HCT116 (cell line): ENCODE data around the gene PPP2R3A. TPM values are rescaled to one million over a fixed set of nuclear protein-coding genes. Genes with fewer than 3 reads are reported as not detected.

Source experiments
- ATAC-seq: fragments of 200-7000 bp; cut with Tn5 transposase; 2 replicates; pipeline ENCODE4 v1.9.1; 2020; ENCODE audit warnings: mild to moderate bottlenecking, moderate library complexity
- BruUV-seq: library from RNA; stranded (reverse); fragments of 400-500 nt; replicated peaks from 2 replicates; lab custom pipeline; 2021; lab: Mats Ljungman, UMichigan
- CTCF ChIA-PET: fragments of 300-600 bp; sonication (Branson Sonifier 250); formaldehyde crosslinking; loops from one replicate; lab custom pipeline; 2021; ENCODE audit warnings: antibody characterized with exemption; lab: Charles Lee
- POLR2A ChIA-PET: fragments of 300-600, 350-600 bp; sonication (Branson Sonifier 250); formaldehyde crosslinking; loops from one replicate; lab custom pipeline; 2021; ENCODE audit warnings: antibody characterized with exemption; lab: Charles Lee
- RAD21 ChIA-PET, 2 experiments: fragments of 300-600 bp; sonication (Branson Sonifier 250); formaldehyde crosslinking; loops; one replicate each; lab custom pipeline; 2023; ENCODE audit warnings: low total read pairs in 2 of 2; ENCODE audit not compliant: uncharacterized antibody in 2 of 2, unreplicated experiment in 2 of 2, low non-redundant PET in 1 of 2; lab: Charles Lee
- DNase-seq: peaks from one replicate; pipeline ENCODE4 v3.0.0-alpha.2; 2010; ENCODE audit warnings: low read depth, low spot score
- H2AFZ ChIP-seq: fragments of 200-600 bp; shearing (Covaris generic), sonication (generic); 2 replicates; pipeline ENCODE4 v1.6.1; 2017; ENCODE audit warnings: low read depth, mixed run types, mixed read lengths, antibody characterized with exemption, low read length; ENCODE audit not compliant: poor library complexity, severe bottlenecking
- H3K27ac ChIP-seq: 2 replicates; pipeline ENCODE4 v1.5.1; 2012; ENCODE audit warnings: low read depth, low read length
- H3K27me3 ChIP-seq: fragments of 200-600 bp; sonication (generic); 2 replicates; pipeline ENCODE4 v1.6.1; 2016; ENCODE audit warnings: mixed run types, low read length, mixed read lengths; ENCODE audit not compliant: insufficient read depth
- H3K36me3 ChIP-seq, 2 experiments: fragments of 200-500 bp in 1 of 2; fragments of 200-600 bp in 1 of 2; sonication (Bioruptor generic) in 1 of 2; sonication (generic) in 1 of 2; 2 replicates each; pipeline versions ENCODE4 v1.5.1 to v1.6.1; 2014 to 2016; ENCODE audit warnings: low read length in 2 of 2, inconsistent platforms in 1 of 2, mixed read lengths in 1 of 2, mixed run types in 1 of 2; ENCODE audit not compliant: insufficient read depth in 2 of 2, control insufficient read depth in 1 of 2
- H3K4me1 ChIP-seq, 2 experiments: fragments of 200-600 bp in 1 of 2; sonication (generic) in 1 of 2; 2 replicates each; pipeline versions ENCODE4 v1.5.1 to v1.6.1; 2012 to 2017; ENCODE audit warnings: low read length in 2 of 2, inconsistent platforms in 1 of 2, mild to moderate bottlenecking in 1 of 2, mixed read lengths in 1 of 2, mixed run types in 1 of 2, moderate library complexity in 1 of 2; ENCODE audit not compliant: insufficient read depth in 2 of 2, control insufficient read depth in 1 of 2
- H3K4me2 ChIP-seq: fragments of 200-600 bp; sonication (generic); 2 replicates; pipeline ENCODE4 v1.6.1; 2017; ENCODE audit warnings: mixed run types, low read length, mixed read lengths
- H3K4me3 ChIP-seq, 2 experiments: fragments of 200-600 bp in 1 of 2; sonication (generic) in 1 of 2; replicated peaks in 1 of 2; 2 replicates each; pipeline ENCODE4 v1.5.1; 2011 to 2016; ENCODE audit warnings: low read length in 2 of 2, control low read depth in 1 of 2, low read depth in 1 of 2, mild to moderate bottlenecking in 1 of 2, mixed read lengths in 1 of 2, mixed run types in 1 of 2
- H3K79me2 ChIP-seq: fragments of 200-600 bp; sonication (generic); 2 replicates; pipeline ENCODE4 v1.6.1; 2017; ENCODE audit warnings: mild to moderate bottlenecking, mixed run types, low read length, moderate library complexity, mixed read lengths; ENCODE audit not compliant: insufficient read depth
- H3K9ac ChIP-seq: fragments of 200-600 bp; sonication (generic); 2 replicates; pipeline ENCODE4 v1.6.1; 2016; ENCODE audit warnings: low read length, mixed read lengths
- H3K9me2 ChIP-seq: fragments of 200-600 bp; sonication (generic), shearing (Covaris generic); 2 replicates; pipeline ENCODE4 v1.6.1; 2017; ENCODE audit warnings: mixed run types, mild to moderate bottlenecking, moderate library complexity; ENCODE audit not compliant: insufficient read depth
- H3K9me3 ChIP-seq, 2 experiments: fragments of 200-500 bp in 1 of 2; fragments of 200-600 bp in 1 of 2; sonication (Bioruptor generic) in 1 of 2; sonication (generic) in 1 of 2; 2 replicates each; pipeline ENCODE4 v1.6.1; 2014 to 2017; ENCODE audit warnings: low read length in 2 of 2, mixed read lengths in 2 of 2, inconsistent platforms in 1 of 2, low read depth in 1 of 2, mild to moderate bottlenecking in 1 of 2, mixed run types in 1 of 2, moderate library complexity in 1 of 2; ENCODE audit not compliant: control insufficient read depth in 1 of 2, insufficient read depth in 1 of 2
- H4K20me1 ChIP-seq: fragments of 200-600 bp; sonication (generic), shearing (Covaris generic); 2 replicates; pipeline ENCODE4 v1.6.1; 2017; ENCODE audit warnings: mixed run types, mild to moderate bottlenecking, moderate library complexity; ENCODE audit not compliant: insufficient read depth
- CBX3 ChIP-seq: IDR thresholded peaks from 2 replicates; pipeline ENCODE4 v1.6.1; 2012; ENCODE audit warnings: low read depth
- CEBPB ChIP-seq: IDR thresholded peaks from 2 replicates; pipeline ENCODE4 v1.6.1; 2012; ENCODE audit warnings: low read depth
- EGR1 ChIP-seq: IDR thresholded peaks from 2 replicates; pipeline ENCODE4 v1.6.1; 2012; ENCODE audit warnings: low read depth
- ELF1 ChIP-seq: IDR thresholded peaks from 2 replicates; pipeline ENCODE4 v1.6.1; 2012; ENCODE audit warnings: low read depth, borderline replicate concordance
- EZH2phosphoT487 ChIP-seq: fragments of 200-600 bp; IDR thresholded peaks from 2 replicates; pipeline ENCODE4 v1.6.1; 2018; ENCODE audit warnings: antibody characterized with exemption, borderline replicate concordance
- JUND ChIP-seq: IDR thresholded peaks from 2 replicates; pipeline ENCODE4 v1.6.1; 2012
- TCF7L2 ChIP-seq: IDR thresholded peaks from 2 replicates; pipeline ENCODE4 v1.7.0; 2011; ENCODE audit warnings: borderline replicate concordance, inconsistent platforms; ENCODE audit not compliant: insufficient read depth, insufficient read length; ENCODE audit errors: extremely low read depth
- ZNF274 ChIP-seq: fragments of 200-500 bp; sonication (Bioruptor generic); IDR thresholded peaks from 2 replicates; pipeline ENCODE4 v1.6.1; 2014; ENCODE audit warnings: mild to moderate bottlenecking, low read depth, low read length, inconsistent platforms
- intact Hi-C: fragments of 100-400 bp; cut with micrococcal nuclease; formaldehyde crosslinking; loops from 2 replicates; pipeline ENCODE4 v1.10.0; 2022
- total RNA-seq: library from RNA; stranded (reverse); gene quantifications from one replicate; pipeline ENCODE4 v1.2.1, GENCODE V29; 2021; ENCODE audit not compliant: unreplicated experiment
- TF ChIP-seq, protein P1 (sequence below), 3 experiments: fragments of 200-600 bp in 1 of 3; sonication (generic) in 1 of 3; IDR thresholded peaks in 2 of 3; conservative IDR thresholded peaks in 1 of 3; 2 replicates each; pipeline ENCODE4 v1.5.1; 2012 to 2017; ENCODE audit warnings: low read depth in 2 of 3, low read length in 2 of 3, antibody characterized with exemption in 1 of 3, borderline replicate concordance in 1 of 3, control low read depth in 1 of 3, mild to moderate bottlenecking in 1 of 3, mixed read lengths in 1 of 3, mixed run types in 1 of 3, moderate library complexity in 1 of 3; ENCODE audit not compliant: insufficient read depth in 1 of 3

PPP2R3A gene
- total RNA-seq, 1 experiment from 2014 or later = 6.1 TPM

DNA sequence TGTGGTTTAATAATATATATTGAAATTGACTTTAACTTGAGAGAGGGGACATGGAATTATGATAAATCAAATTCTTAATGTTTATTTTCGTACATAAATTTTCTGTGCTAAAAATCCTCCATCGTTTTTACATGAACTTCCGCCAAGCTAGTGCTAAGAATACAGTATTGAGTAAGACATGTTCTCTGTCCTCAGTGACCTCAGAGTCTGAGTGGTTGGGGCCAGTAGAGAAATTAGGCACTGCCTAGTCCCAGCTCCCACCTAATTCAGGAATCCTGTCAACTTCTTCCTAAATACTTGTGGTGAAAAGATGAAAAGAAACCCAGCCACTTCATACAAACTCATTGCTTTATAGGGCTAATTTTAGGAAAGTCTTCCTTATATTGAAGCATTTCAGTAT lies 110.3 kb downstream of the PPP2R3A start:
- ATAC-seq (no peak), DNase-seq (no peak)
- Histone ChIP-seq H3K27ac (no peak overlapping the region), H3K79me2 (no peaks in the 10 kb centered on the region), H3K36me3 (no peaks in the 10 kb centered on the region), H2AFZ (no peak overlapping the region), H3K4me3 (no peak overlapping the region), H3K9me3 (no peaks in the 10 kb centered on the region)
- no TSS peak for BruUV-seq
- POLR2A ChIA-PET = no interaction called here
- intact Hi-C loops = loop anchor here (1.0 to 10.0 kb wide), 8 partner anchors 231 to 1899 kb away; partner anchors contain the start of gene STAG1
- RAD21 ChIA-PET = interaction anchor here in 1 of 2 experiments (1.2 to 1.6 kb wide), 2 partner anchors 677 to 938 kb away, joined by 4 to 5 read pairs; partner anchors contain the start of gene STAG1
- CTCF ChIA-PET = interaction anchor here (1.0 to 4.2 kb wide), 4 partner anchors 321 to 959 kb away, joined by 3 to 40 read pairs (median 12); partner anchors contain the start of gene STAG1
- TF ChIP-seq ELF1 = no peak
- no peak for TF ChIP-seq CEBPB
- TF ChIP-seq TCF7L2 = no peak
- no peak for TF ChIP-seq JUND
- no peak for TF ChIP-seq EGR1
- no peak for TF ChIP-seq EZH2phosphoT487
- no peak for TF ChIP-seq CBX3
- TF ChIP-seq, protein P1, sequence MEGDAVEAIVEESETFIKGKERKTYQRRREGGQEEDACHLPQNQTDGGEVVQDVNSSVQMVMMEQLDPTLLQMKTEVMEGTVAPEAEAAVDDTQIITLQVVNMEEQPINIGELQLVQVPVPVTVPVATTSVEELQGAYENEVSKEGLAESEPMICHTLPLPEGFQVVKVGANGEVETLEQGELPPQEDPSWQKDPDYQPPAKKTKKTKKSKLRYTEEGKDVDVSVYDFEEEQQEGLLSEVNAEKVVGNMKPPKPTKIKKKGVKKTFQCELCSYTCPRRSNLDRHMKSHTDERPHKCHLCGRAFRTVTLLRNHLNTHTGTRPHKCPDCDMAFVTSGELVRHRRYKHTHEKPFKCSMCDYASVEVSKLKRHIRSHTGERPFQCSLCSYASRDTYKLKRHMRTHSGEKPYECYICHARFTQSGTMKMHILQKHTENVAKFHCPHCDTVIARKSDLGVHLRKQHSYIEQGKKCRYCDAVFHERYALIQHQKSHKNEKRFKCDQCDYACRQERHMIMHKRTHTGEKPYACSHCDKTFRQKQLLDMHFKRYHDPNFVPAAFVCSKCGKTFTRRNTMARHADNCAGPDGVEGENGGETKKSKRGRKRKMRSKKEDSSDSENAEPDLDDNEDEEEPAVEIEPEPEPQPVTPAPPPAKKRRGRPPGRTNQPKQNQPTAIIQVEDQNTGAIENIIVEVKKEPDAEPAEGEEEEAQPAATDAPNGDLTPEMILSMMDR (IDR thresholded peaks at IDR 0.05 in 2 of 3, conservative IDR thresholded peaks at IDR 0.05 in 1 of 3; ENCODE audit: borderline replicate concordance in 1 of 3, insufficient read depth in 1 of 3, low read depth in 2 of 3, low read length in 2 of 3) = no peak
- no peak for TF ChIP-seq ZNF274
- TF ChIP-seq, all 23 proteins: peak for 0
- Histone ChIP-seq H3K9ac (no peak overlapping the region), H3K4me1 (peaks cover 4 to 8% of the 10 kb centered on the region in 2 experiments; a peak in 3 of 4 replicates), H3K4me2 (no peak overlapping the region), H4K20me1 (no peaks in the 10 kb centered on the region), H3K27me3 (no peaks in the 10 kb centered on the region), H3K9me2 (no peaks in the 10 kb centered on the region)
